LNCAP (cell line): Measurements from ENCODE around the gene KCNQ1OT1.

Source experiments
- TF ChIP-seq, protein P1 (sequence below): fragments of 450-650 bp; IDR thresholded peaks from 2 replicates; pipeline ENCODE4 v1.5.1; 2017; ENCODE audit warnings: mild to moderate bottlenecking

Gene KCNQ1OT1

GRCh38 chr11:2675540-2675939 lies 24.3 kb downstream of the KCNQ1OT1 start:
- TF ChIP-seq, protein P1, sequence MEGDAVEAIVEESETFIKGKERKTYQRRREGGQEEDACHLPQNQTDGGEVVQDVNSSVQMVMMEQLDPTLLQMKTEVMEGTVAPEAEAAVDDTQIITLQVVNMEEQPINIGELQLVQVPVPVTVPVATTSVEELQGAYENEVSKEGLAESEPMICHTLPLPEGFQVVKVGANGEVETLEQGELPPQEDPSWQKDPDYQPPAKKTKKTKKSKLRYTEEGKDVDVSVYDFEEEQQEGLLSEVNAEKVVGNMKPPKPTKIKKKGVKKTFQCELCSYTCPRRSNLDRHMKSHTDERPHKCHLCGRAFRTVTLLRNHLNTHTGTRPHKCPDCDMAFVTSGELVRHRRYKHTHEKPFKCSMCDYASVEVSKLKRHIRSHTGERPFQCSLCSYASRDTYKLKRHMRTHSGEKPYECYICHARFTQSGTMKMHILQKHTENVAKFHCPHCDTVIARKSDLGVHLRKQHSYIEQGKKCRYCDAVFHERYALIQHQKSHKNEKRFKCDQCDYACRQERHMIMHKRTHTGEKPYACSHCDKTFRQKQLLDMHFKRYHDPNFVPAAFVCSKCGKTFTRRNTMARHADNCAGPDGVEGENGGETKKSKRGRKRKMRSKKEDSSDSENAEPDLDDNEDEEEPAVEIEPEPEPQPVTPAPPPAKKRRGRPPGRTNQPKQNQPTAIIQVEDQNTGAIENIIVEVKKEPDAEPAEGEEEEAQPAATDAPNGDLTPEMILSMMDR, result no peak

DNA sequence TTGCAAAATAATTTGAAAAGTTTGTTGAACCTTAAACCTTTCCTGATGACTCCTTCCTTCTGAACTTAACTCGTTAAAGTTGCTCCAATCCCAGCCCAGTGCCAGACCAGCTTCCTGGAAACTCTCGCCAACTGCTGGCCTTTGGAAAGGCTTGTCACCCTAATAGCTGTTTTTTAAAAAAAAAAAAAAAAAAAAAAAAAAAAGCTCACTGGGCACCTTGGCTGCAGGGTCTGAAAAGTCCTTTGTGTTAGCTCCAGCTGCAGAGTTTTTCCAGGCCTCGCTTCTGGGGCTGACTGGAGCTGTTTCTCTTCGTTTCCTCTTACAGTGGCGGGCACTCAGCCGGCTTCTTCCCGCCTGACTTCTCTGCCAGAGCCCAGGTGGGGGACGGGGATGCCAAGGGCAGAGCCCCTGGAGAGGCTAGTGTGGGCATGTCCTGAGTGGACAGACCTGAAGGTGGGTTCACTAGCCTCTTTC lies 25.1 kb downstream of the KCNQ1OT1 start:
- TF ChIP-seq, protein P1, result no peak

GRCh38 chr11:2673871-2674471 lies 25.8 kb downstream of the KCNQ1OT1 start:
- TF ChIP-seq, protein P1, result no peak

- TF ChIP-seq, protein P1, result no peak
Observed at GRCh38 chr11:2673250-2673610, 26.6 kb downstream of the KCNQ1OT1 start.

DNA sequence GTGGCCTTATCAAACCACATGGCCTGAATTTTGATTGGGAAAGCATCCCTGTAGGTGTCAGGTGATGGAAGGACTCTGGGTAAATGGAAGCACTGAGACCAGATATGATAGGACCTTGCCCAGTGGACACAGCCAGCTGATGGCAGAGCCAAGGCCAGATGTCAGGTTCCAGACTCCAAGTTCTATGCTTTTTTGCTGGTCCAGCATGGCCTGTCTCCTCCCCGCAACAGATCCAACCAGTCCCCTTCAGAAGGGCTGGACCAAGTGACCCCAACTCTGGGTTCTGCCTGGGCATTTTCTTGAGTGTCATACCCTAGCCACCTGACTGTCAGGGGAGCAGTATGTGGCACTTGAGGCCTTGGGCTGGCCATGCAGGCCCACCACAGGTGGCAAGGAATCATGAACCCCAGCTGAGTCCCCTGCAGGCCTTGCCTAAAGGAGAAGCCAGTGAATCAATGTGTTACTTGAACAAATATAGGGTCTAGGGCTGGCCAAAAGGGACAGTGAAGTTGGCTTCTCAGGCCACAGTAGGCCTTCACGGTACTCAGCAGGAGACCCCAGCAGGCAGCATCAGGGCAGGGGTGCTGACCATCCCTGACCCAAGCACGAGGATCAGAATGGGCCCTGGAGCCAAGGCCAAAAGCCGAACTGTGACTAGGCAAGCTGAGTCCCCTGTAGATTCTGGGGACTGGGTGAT lies 27.1 kb downstream of the KCNQ1OT1 start:
- TF ChIP-seq, protein P1, result no peak

GRCh38 chr11:2671748-2672147 lies 28.0 kb downstream of the KCNQ1OT1 start:
- TF ChIP-seq, protein P1, result no peak

GRCh38 chr11:2670541-2671100 lies 29.2 kb downstream of the KCNQ1OT1 start:
- TF ChIP-seq, protein P1, result no peak
